B cell (primary cell): Measurements from ENCODE around the gene ECT2.

Experiments used
- CTCF ChIP-seq: fragments of 200-600 bp; IDR thresholded peaks from one replicate; pipeline ENCODE4 v1.8.0; 2022; ENCODE audit warnings: antibody characterized with exemption, mild to moderate bottlenecking
- EZH2 ChIP-seq: IDR thresholded peaks from 2 replicates; pipeline ENCODE4 v1.6.1; 2012; ENCODE audit warnings: borderline replicate concordance, low read depth, mild to moderate bottlenecking, moderate library complexity, low read length; ENCODE audit not compliant: insufficient read depth, poor library complexity, severe bottlenecking

- TF ChIP-seq CTCF = no peak
- no peak for TF ChIP-seq EZH2
These were observed 96.8 kb downstream of the ECT2 start for GRCh38 chr3:172847292-172847691.
